Aorta (tissue), 5 donors: Measurements from ENCODE around the gene ARHGEF1. TPM values are rescaled to one million over a fixed set of nuclear protein-coding genes. Genes with fewer than 3 reads are reported as not detected.
"Not testable (repeated sequence)": the region's sequence is repeated elsewhere in the genome, so short reads cannot be mapped to it uniquely, and the experiment has no call there.

Source experiments
- ATAC-seq: fragments of 200-7000 bp; cut with Tn5 transposase; one replicate; pipeline ENCODE4 v1.9.1; 2022; ENCODE audit warnings: moderate library complexity; ENCODE audit not compliant: low FRiP score
- DNase-seq, 2 donors: peaks; one replicate each; pipeline ENCODE4 v3.0.0-alpha.2; 2020
- H3K27ac ChIP-seq, 2 donors: one replicate each; pipeline ENCODE4 v1.5.1; 2013; ENCODE audit warnings: low read length in 2 of 2, mild to moderate bottlenecking in 2 of 2, moderate library complexity in 2 of 2, control low read depth in 1 of 2, inconsistent platforms in 1 of 2, low read depth in 1 of 2
- H3K27me3 ChIP-seq, 2 donors: one replicate each; pipeline ENCODE4 v1.6.1; 2013; ENCODE audit warnings: control low read depth in 1 of 2, low read length in 1 of 2, mild to moderate bottlenecking in 1 of 2, moderate library complexity in 1 of 2; ENCODE audit not compliant: insufficient read depth in 2 of 2, control insufficient read depth in 1 of 2
- H3K36me3 ChIP-seq, 2 donors: one replicate each; pipeline ENCODE4 v1.6.1; 2013; ENCODE audit warnings: control low read depth in 1 of 2, low read length in 1 of 2, mild to moderate bottlenecking in 1 of 2; ENCODE audit not compliant: insufficient read depth in 2 of 2, control insufficient read depth in 1 of 2
- H3K4me1 ChIP-seq, 2 donors: one replicate each; pipeline ENCODE4 v1.6.1; 2013; ENCODE audit warnings: low read length in 2 of 2, control low read depth in 1 of 2, mild to moderate bottlenecking in 1 of 2, moderate library complexity in 1 of 2; ENCODE audit not compliant: insufficient read depth in 2 of 2, control insufficient read depth in 1 of 2
- H3K4me3 ChIP-seq, 2 donors: one replicate each; pipeline ENCODE4 v1.5.1; 2013; ENCODE audit warnings: low read length in 2 of 2, control low read depth in 1 of 2, mild to moderate bottlenecking in 1 of 2
- H3K9me3 ChIP-seq: one replicate; pipeline ENCODE4 v1.6.1; 2013; ENCODE audit warnings: mild to moderate bottlenecking, low read length; ENCODE audit not compliant: control insufficient read depth
- WGBS, 2 donors: extraction: QIAGEN DNeasy Blood & Tissue Kit; methylation state at CpG; one replicate each; pipeline ENCODE4 v1.1.7; 2013; 5-methylcytosine and 5-hydroxymethylcytosine counted together
- intact Hi-C, 2 donors: fragments of 100-400 bp; cut with DNase I; formaldehyde crosslinking; loops; one replicate each; pipeline versions ENCODE4 v1.14.2 to v1.15.0; 2022
- polyA plus RNA-seq, 2 donors: library from polyadenylated mRNA; stranded (reverse); fragments of 200-250 nt; gene quantifications; one replicate each; pipeline ENCODE4 v1.2.3, GENCODE V29; 2013
- total RNA-seq, 2 donors: library from RNA; stranded (reverse); fragmentation: NEBNext Ultra II Directional; extraction: Animal tissue kit (Norgen Biotek cat#: 25700); gene quantifications; one replicate each; pipeline ENCODE4 v1.2.1, GENCODE V29; 2021
- donor health status: healthy with polysubstance abuse.
- donor health status: Bipolar disorder and iron deficiency.
- donor health status: DM: no; HTN: no; CAD: no.
- donor health status: DM: no; HTN: no; CAD: no.
- donor health status: DM: yes; HTN: yes; CAD: no.

The ARHGEF1 gene
- total and polyA plus RNA-seq, 4 donors, result 29.8 to 163 (median 116) TPM

DNA sequence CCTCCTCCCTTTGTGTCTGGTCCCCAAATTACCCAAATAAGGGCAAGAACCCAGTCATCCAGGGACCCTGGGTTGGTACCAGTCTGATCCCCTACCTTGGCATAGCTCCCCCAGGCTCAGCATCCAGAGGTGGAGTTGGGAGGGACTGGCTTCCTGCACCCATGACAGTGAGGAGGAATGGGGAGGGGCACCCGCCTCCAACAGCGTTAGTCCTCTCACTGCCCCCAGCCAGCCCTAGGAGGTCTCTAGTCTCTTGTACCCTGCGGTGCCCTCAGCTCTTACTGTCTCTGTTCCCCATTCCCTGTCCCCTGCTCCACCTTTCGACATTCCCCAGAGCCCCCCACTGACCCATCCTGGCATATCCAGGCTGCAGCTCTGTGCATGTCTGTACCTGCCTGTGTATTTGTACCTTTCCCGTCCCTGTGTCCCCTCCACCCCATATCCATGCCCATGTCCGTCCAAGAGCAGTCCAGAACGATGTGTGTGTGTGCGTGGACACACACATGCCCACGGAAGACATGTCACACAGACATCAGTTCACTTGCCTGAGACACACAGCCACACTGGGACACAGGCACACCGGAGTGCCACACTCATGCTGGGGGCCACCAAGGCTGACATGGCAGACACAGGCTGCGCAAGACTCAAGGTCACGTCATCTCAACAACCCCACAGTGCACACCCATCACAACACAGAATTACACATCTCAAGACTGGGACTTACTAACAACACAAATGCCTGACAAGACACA lies 27.4 kb downstream of the ARHGEF1 start:
- H3K27me3 ChIP-seq, result peaks cover 0 to 1% of the 10 kb centered on the region in 2 donors
- intact Hi-C loops, result no loop called here
- ATAC-seq, result no peak

GRCh38 chr19:41910992-41911888 lies 28.3 kb downstream of the ARHGEF1 start:
- no peaks in the 10 kb centered on the region for H3K36me3 ChIP-seq
- H3K27me3 ChIP-seq, result peaks cover 0 to 3% of the 10 kb centered on the region in 2 donors
- H3K4me1 ChIP-seq, result no peaks in the 10 kb centered on the region
- H3K4me3 ChIP-seq, result no peak overlapping the region
- no peak overlapping the region for H3K27ac ChIP-seq
- ATAC-seq, result no peak
- intact Hi-C loops, result no loop called here
- DNase-seq, result no peak
- 57 to 60% methylated on average over 13 of the region's 13 CpGs for whole genome bisulfite sequencing, 2 donors
- H3K9me3 ChIP-seq, result no peaks in the 10 kb centered on the region

More for the DNA sequence above, 27.4 kb downstream of the ARHGEF1 start:
- Histone ChIP-seq H3K4me3 (no peak overlapping the region), H3K9me3 (no peaks in the 10 kb centered on the region), H3K4me1 (no peaks in the 10 kb centered on the region), H3K36me3 (no peaks in the 10 kb centered on the region), H3K27ac (no peak overlapping the region)
- 57% methylated on average over 12 of the region's 12 CpGs for WGBS, 2 donors
- no peak for DNase-seq

DNA sequence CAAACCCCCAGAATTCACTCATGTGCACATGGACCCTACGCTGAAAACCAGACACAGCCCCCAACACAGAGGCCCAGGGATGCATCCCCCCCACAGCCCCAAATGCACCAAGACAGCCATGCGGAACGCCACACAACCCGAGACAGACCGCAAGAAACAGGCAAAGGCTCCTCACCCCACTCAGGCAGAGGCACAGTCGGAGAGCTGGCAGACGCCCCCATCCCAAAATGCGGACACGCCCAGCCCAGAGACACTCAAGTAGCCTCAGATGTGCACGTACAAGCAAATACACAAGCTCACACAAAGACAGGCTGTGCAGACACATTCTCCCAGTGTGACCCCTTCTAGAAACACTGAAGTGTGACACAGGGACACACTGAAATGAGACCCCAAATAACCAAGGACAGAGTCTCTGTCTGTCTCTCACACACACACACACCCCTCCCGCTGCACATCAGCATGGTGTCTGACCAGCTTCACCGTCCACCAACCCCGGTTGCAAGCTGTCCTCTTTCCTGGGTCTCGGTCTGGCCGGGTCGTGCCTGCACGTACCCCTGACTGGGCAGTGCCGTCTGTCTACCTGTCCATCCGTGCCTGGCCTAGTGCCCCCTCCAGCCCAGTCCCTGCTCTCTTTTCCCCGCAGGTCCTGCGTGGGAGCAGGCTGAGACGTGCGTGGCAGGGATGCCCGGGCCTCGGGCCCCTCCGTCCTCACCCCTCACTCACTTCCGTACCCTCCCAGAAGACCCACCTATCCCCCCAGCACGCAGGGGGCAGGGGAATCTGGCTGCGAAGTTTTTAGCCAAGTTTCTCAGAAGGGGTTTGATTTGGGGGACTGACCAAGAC lies 29.1 kb downstream of the ARHGEF1 start:
- Histone ChIP-seq H3K9me3 (no peaks in the 10 kb centered on the region), H3K27ac (no peak overlapping the region), H3K4me1 (no peaks in the 10 kb centered on the region), H3K27me3 (peaks cover 0 to 3% of the 10 kb centered on the region in 2 donors), H3K4me3 (no peak overlapping the region), H3K36me3 (no peaks in the 10 kb centered on the region)
- 6% methylated on average over 29 of the region's 29 CpGs for WGBS, 2 donors
- intact Hi-C loops, result no loop called here
- ATAC-seq (no peak), DNase-seq (no peak)

DNA sequence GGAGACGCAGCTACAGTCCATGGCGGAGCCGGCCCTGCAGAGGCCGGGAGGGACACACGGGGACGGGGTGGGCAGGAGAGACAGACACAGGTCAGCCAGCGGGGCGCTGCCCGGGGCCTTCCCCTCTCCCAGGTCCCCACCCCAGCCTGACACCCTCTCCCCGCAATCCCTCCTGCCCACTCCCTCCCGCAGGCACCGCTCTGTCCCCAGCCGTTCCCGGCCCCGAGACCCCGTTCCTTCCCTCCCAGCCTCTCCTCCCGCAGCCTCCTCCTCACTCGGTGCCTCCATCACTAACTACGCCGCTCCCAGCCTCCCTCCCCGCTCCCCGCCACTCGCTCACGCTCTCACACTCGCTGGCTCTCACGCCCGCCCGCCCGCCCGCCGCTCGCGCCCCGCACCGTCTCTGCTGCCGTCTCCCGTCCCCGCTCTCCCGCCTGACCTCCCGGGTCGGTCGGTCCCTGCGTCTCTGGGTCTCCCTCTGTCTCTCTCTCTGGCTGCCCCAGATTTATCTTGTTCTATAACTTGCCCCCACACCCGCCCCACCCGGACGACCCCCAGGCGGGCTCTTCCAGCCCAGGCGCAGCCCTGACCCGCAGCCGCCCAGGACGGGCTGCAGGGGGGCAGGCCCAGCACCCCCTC lies 30.0 kb downstream of the ARHGEF1 start:
- Histone ChIP-seq H3K4me1 (no peaks in the 10 kb centered on the region), H3K4me3 (no peak overlapping the region), H3K36me3 (no peaks in the 10 kb centered on the region), H3K27ac (no peak overlapping the region), H3K9me3 (no peaks in the 10 kb centered on the region), H3K27me3 (peaks cover 0 to 3% of the 10 kb centered on the region in 2 donors)
- WGBS, 2 donors, result 1 to 2% methylated on average over 32 to 51 of the region's 51 CpGs
- ATAC-seq (no peak), DNase-seq (no peak)
- intact Hi-C loops, result no loop called here

DNA sequence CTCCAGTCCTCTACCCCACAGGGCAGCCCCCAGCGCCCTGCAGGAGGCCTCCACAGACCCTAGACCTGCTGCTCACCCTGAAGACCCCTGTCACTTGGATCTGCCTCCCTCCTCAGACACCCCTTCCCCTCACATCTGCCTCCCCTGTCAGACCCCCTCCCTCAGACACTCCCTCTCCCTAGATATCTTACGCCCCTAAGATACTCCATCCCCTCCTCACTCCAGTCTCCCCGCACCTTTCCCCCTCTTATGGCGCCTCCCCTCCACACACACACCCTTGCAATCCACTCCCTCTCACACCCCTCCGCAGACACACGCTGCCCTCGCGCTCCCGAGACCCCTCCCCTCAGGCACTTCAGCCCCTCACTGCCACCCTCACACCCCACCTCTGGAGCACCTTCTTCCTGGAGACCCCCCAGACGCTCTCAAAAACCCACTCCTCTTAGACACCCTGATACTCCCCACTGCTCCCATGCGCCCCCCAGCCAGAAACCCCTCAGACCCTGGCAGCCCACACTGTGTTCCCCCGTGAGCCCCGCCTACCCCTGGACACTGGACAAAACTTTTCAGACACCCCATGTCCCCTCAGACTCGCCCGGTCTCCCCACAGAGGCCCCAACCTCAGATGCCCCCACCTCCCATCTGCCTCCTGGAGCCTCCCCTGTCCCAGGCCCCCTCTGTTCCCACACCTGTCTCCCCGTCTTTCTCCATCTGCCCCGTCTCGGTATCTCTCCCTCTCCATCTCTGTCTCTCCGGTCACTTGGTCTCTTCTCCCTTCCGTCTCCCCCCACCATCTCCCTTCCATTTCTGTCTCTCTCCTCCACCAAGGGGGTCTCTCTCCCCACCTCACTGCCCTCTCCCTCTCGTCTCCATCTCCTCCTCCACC lies 30.8 kb downstream of the ARHGEF1 start:
- H3K4me1 ChIP-seq, result no peaks in the 10 kb centered on the region
- DNase-seq (no peak), ATAC-seq (no peak)
- no peak overlapping the region for H3K27ac ChIP-seq
- no peaks in the 10 kb centered on the region for H3K9me3 ChIP-seq
- intact Hi-C loops, result no loop called here
- no peaks in the 10 kb centered on the region for H3K36me3 ChIP-seq
- peaks cover 0 to 3% of the 10 kb centered on the region in 2 donors for H3K27me3 ChIP-seq
- no peak overlapping the region for H3K4me3 ChIP-seq
- 6 to 7% methylated on average over 21 of the region's 21 CpGs for WGBS, 2 donors

DNA sequence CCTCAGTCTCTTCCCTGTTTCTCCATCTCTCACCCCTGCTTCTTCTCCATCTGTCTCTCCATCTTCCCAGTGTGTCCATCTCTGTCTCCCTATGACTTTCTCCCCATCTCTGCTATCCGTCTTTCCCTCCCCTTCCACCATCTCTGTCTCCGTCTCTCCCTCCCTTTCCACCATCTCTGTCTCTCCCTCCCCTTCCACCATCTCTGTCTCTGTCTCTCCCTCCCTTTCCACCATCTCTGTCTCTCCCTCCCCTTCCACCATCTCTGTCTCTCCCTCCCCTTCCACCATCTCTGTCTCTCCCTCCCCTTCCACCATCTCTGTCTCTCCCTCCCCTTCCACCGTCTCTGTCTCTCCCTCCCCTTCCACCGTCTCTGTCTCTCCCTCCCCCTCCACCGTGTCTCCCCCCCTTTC lies 31.4 kb downstream of the ARHGEF1 start:
- DNase-seq, H3K36me3 ChIP-seq, ATAC-seq, H3K27me3 ChIP-seq, H3K4me3 ChIP-seq, intact Hi-C loops, H3K27ac ChIP-seq, H3K4me1 ChIP-seq, H3K9me3 ChIP-seq: not testable (repeated sequence)
- WGBS, 2 donors, result 12% methylated on average over 5 of the region's 5 CpGs

DNA sequence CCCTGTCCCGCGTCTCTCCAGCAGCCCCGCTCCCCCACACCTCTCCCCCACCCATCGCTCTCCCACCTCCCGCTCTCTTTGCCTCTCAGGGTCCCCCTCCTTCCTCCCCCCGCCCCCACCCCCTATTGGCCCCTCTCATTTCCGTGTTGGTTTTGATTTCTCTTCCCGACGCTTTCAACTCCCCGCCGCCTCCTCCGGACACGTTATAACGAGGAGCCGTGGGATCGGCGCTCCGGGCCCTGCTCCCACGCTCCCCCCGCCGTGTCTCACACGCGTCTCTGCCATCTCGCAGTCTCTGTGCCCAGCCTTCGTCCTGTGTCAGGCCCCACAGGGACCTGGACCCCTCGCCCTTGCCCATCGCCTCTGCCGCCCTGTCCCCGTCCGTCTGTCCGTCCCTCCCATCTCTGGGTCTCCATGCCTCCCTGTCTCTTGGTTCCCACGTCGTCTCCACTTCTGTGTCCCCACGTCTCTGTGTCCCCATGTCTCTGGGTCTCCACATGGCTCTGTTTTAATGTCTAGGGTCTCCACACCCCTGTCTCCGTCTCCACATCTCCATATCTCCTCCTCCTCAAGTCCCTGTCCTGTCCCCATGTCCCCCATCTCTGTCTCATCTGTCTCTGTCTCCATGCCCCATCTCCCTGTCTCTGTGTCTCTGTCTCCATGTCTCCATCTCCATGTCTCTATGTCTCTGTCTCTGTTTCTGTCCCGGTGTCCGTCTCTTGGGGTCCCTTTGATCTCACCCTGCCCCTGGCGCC lies 32.2 kb downstream of the ARHGEF1 start:
- ATAC-seq (no peak), DNase-seq (no peak)
- peaks cover 0 to 3% of the 10 kb centered on the region in 2 donors for H3K27me3 ChIP-seq
- intact Hi-C loops, result no loop called here
- no peaks in the 10 kb centered on the region for H3K36me3 ChIP-seq
- H3K9me3 ChIP-seq, result no peaks in the 10 kb centered on the region
- no peak overlapping the region for H3K4me3 ChIP-seq
- H3K4me1 ChIP-seq, result no peaks in the 10 kb centered on the region
- no peak overlapping the region for H3K27ac ChIP-seq
- WGBS, 2 donors, result 4% methylated on average over 37 to 38 of the region's 38 CpGs
